ENCODE results near the gene HERPUD1.

The HERPUD1 gene

GRCh38 chr16:56892705-56893104 is 39.2 kb upstream of the HERPUD1 start:
- H3K4me3 ChIP-seq (ENCODE audit: low read length, poor library complexity, severe bottlenecking): no peak overlapping the region
- TF ChIP-seq, protein P1, sequence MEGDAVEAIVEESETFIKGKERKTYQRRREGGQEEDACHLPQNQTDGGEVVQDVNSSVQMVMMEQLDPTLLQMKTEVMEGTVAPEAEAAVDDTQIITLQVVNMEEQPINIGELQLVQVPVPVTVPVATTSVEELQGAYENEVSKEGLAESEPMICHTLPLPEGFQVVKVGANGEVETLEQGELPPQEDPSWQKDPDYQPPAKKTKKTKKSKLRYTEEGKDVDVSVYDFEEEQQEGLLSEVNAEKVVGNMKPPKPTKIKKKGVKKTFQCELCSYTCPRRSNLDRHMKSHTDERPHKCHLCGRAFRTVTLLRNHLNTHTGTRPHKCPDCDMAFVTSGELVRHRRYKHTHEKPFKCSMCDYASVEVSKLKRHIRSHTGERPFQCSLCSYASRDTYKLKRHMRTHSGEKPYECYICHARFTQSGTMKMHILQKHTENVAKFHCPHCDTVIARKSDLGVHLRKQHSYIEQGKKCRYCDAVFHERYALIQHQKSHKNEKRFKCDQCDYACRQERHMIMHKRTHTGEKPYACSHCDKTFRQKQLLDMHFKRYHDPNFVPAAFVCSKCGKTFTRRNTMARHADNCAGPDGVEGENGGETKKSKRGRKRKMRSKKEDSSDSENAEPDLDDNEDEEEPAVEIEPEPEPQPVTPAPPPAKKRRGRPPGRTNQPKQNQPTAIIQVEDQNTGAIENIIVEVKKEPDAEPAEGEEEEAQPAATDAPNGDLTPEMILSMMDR (conservative IDR thresholded peaks at IDR 0.05; ENCODE audit: low read length): no peak
- no peak for TF ChIP-seq EZH2phosphoT487 (IDR thresholded peaks at IDR 0.05; ENCODE audit: borderline replicate concordance)
- H4K20me1 ChIP-seq (ENCODE audit: insufficient read depth, low read length, poor library complexity, severe bottlenecking): no peaks in the 10 kb centered on the region
- no peaks in the 10 kb centered on the region for H3K4me1 ChIP-seq (ENCODE audit: insufficient read depth, low read length, poor library complexity, severe bottlenecking)
- H3K4me2 ChIP-seq (ENCODE audit: low read depth, low read length, poor library complexity, severe bottlenecking): no peak overlapping the region
- H3K9me3 ChIP-seq (ENCODE audit: insufficient read depth, low read depth, low read length): no peaks in the 10 kb centered on the region
- H3K36me3 ChIP-seq (ENCODE audit: insufficient read depth, low read length): no peaks in the 10 kb centered on the region
- no peak overlapping the region for H3K9ac ChIP-seq (ENCODE audit: low read depth, low read length, poor library complexity, severe bottlenecking)
- H2AFZ ChIP-seq (ENCODE audit: low read length): no peak overlapping the region
- no peaks in the 10 kb centered on the region for H3K79me2 ChIP-seq (ENCODE audit: insufficient read depth, low read length)
- no peaks in the 10 kb centered on the region for H3F3A ChIP-seq (ENCODE audit: low read depth)
- H3K27me3 ChIP-seq (ENCODE audit: insufficient read depth, low read length, poor library complexity, severe bottlenecking): no peaks in the 10 kb centered on the region
- no peaks in the 10 kb centered on the region for H3K9me2 ChIP-seq (replicated peaks; ENCODE audit: low read depth, low read length)

DNA sequence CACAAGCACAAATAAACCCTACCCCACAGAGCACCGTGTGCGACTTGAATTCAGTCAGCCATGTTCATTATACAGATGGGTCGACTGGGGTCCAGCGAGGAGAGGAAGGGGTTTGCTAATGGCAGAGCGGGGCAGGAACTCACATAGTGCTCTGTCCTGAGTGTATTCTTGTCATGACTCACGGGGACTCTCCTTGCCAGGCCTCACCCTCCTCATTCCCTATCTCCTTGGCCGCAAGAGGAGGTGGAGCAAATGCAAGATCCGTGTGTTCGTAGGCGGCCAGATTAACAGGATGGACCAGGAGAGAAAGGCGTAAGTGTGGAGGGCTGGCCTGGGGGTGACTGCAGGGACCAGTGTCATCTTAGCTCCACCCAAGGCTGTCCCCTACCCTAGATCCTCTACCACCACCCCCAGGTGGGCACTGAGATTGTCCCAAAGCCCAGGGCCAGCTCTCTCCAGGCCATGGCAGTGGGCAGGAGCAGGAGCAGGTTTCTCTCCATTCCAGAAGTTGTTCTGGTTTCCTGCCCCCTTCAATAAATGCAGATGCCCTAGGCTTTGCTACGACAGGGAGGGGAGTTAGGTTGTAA is 37.5 kb upstream of the HERPUD1 start:
- H3K4me3 ChIP-seq (ENCODE audit: low read length, poor library complexity, severe bottlenecking): no peak overlapping the region
- H3K4me1 ChIP-seq (ENCODE audit: insufficient read depth, low read length, poor library complexity, severe bottlenecking): no peaks in the 10 kb centered on the region
- H3K79me2 ChIP-seq (ENCODE audit: insufficient read depth, low read length): no peaks in the 10 kb centered on the region
- H4K20me1 ChIP-seq (ENCODE audit: insufficient read depth, low read length, poor library complexity, severe bottlenecking): no peaks in the 10 kb centered on the region
- H3F3A ChIP-seq (ENCODE audit: low read depth): no peaks in the 10 kb centered on the region
- no peaks in the 10 kb centered on the region for H3K9me3 ChIP-seq (ENCODE audit: insufficient read depth, low read depth, low read length)
- no peaks in the 10 kb centered on the region for H3K9me2 ChIP-seq (replicated peaks; ENCODE audit: low read depth, low read length)
- no peak overlapping the region for H2AFZ ChIP-seq (ENCODE audit: low read length)
- H3K36me3 ChIP-seq (ENCODE audit: insufficient read depth, low read length): no peaks in the 10 kb centered on the region
- no peak for TF ChIP-seq EZH2phosphoT487 (IDR thresholded peaks at IDR 0.05; ENCODE audit: borderline replicate concordance)
- TF ChIP-seq, protein P1 (conservative IDR thresholded peaks at IDR 0.05; ENCODE audit: low read length): no peak
- H3K9ac ChIP-seq (ENCODE audit: low read depth, low read length, poor library complexity, severe bottlenecking): no peak overlapping the region
- no peaks in the 10 kb centered on the region for H3K27me3 ChIP-seq (ENCODE audit: insufficient read depth, low read length, poor library complexity, severe bottlenecking)
- no peak overlapping the region for H3K4me2 ChIP-seq (ENCODE audit: low read depth, low read length, poor library complexity, severe bottlenecking)

DNA sequence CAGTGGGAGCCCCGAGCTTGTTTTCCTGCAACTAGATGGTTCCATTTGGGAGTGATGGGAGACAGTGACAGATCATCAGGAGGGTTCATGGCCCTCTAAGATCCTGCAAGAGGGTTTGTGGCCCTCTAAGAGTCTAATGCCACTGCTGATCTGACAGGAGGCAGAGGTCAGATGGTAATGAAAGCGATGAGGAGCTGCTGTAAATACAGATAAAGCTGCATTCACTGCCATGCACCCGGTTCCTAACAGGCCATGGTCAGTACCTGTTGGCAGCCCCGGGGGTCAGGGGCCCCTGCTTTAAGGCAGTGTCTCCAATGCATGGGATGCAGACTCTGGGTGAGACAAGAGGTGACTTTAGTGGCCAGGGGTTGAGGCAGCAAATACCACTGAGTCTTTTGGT is 36.1 kb upstream of the HERPUD1 start:
- Histone ChIP-seq H4K20me1 (ENCODE audit: insufficient read depth, low read length, poor library complexity, severe bottlenecking) (no peaks in the 10 kb centered on the region), H3K9me3 (ENCODE audit: insufficient read depth, low read depth, low read length) (no peaks in the 10 kb centered on the region), H3F3A (ENCODE audit: low read depth) (no peaks in the 10 kb centered on the region), H3K4me3 (ENCODE audit: low read length, poor library complexity, severe bottlenecking) (no peak overlapping the region), H3K9me2 (replicated peaks; ENCODE audit: low read depth, low read length) (no peaks in the 10 kb centered on the region), H3K4me2 (ENCODE audit: low read depth, low read length, poor library complexity, severe bottlenecking) (no peak overlapping the region), H2AFZ (ENCODE audit: low read length) (no peak overlapping the region), H3K4me1 (ENCODE audit: insufficient read depth, low read length, poor library complexity, severe bottlenecking) (no peaks in the 10 kb centered on the region), H3K36me3 (ENCODE audit: insufficient read depth, low read length) (no peaks in the 10 kb centered on the region), H3K9ac (ENCODE audit: low read depth, low read length, poor library complexity, severe bottlenecking) (no peak overlapping the region), H3K27me3 (ENCODE audit: insufficient read depth, low read length, poor library complexity, severe bottlenecking) (no peaks in the 10 kb centered on the region), H3K79me2 (ENCODE audit: insufficient read depth, low read length) (no peaks in the 10 kb centered on the region)
- TF ChIP-seq, protein P1 (conservative IDR thresholded peaks at IDR 0.05; ENCODE audit: low read length): no peak
- no peak for TF ChIP-seq EZH2phosphoT487 (IDR thresholded peaks at IDR 0.05; ENCODE audit: borderline replicate concordance)
